Liver (tissue), 9 donors: ENCODE results near the gene GATA3. TPM values are rescaled to one million over a fixed set of nuclear protein-coding genes. Genes with fewer than 3 reads are reported as not detected.

Source experiments
- DNase-seq: peaks from one replicate; pipeline ENCODE4 v3.0.0-alpha.2; 2017; ENCODE audit warnings: low spot score
- H3K27ac ChIP-seq, 2 donors: one replicate each; pipeline ENCODE4 v1.7.0; 2013; ENCODE audit warnings: inconsistent platforms in 2 of 2, low read length in 2 of 2, control low read depth in 1 of 2, low read depth in 1 of 2, mild to moderate bottlenecking in 1 of 2
- H3K27me3 ChIP-seq, 4 donors: one replicate each; pipeline versions ENCODE4 v1.6.1 to v1.7.0; 2013; ENCODE audit warnings: low read length in 3 of 4, inconsistent platforms in 1 of 4, mild to moderate bottlenecking in 1 of 4, moderate library complexity in 1 of 4; ENCODE audit not compliant: control insufficient read depth in 4 of 4, insufficient read depth in 4 of 4
- H3K36me3 ChIP-seq, 4 donors: one replicate each; pipeline versions ENCODE4 v1.6.1 to v1.7.0; 2013; ENCODE audit warnings: low read length in 3 of 4, mild to moderate bottlenecking in 3 of 4, low read depth in 1 of 4, moderate library complexity in 1 of 4; ENCODE audit not compliant: control insufficient read depth in 4 of 4, insufficient read depth in 3 of 4
- H3K4me1 ChIP-seq, 4 donors: one replicate each; pipeline versions ENCODE4 v1.6.1 to v1.7.0; 2013; ENCODE audit warnings: low read length in 3 of 4, mild to moderate bottlenecking in 3 of 4, moderate library complexity in 1 of 4; ENCODE audit not compliant: control insufficient read depth in 4 of 4, insufficient read depth in 4 of 4
- H3K4me3 ChIP-seq, 3 donors: one replicate each; pipeline versions ENCODE4 v1.6.1 to v1.7.0; 2013; ENCODE audit warnings: low read length in 3 of 3, control low read depth in 1 of 3, low read depth in 1 of 3, mild to moderate bottlenecking in 1 of 3
- H3K9ac ChIP-seq, 2 donors: one replicate each; pipeline ENCODE4 v1.7.0; 2013; ENCODE audit warnings: low read length in 2 of 2, mild to moderate bottlenecking in 2 of 2, moderate library complexity in 2 of 2, control low read depth in 1 of 2, low read depth in 1 of 2
- H3K9me3 ChIP-seq, 4 donors: one replicate each; pipeline versions ENCODE4 v1.6.1 to v1.7.0; 2013; ENCODE audit warnings: low read length in 3 of 4; ENCODE audit not compliant: control insufficient read depth in 4 of 4
- ATF3 ChIP-seq: IDR thresholded peaks from 2 replicates; pipeline ENCODE4 v1.6.1; 2016; ENCODE audit warnings: antibody characterized with exemption
- CTCF ChIP-seq: fragments of 150-350 bp; IDR thresholded peaks from 2 replicates; pipeline ENCODE4 v1.5.1; 2017; ENCODE audit warnings: improper control_type of control experiment, low read depth, low read length; ENCODE audit not compliant: missing input control
- EGR1 ChIP-seq, 2 donors: IDR thresholded peaks; 2 replicates each; pipeline ENCODE4 v1.6.1; 2016 to 2018; ENCODE audit warnings: antibody characterized with exemption in 2 of 2, low read depth in 2 of 2
- FOXA1 ChIP-seq: IDR thresholded peaks from 2 replicates; pipeline ENCODE4 v1.6.1; 2016; ENCODE audit warnings: antibody characterized with exemption
- FOXA2 ChIP-seq: IDR thresholded peaks from 2 replicates; pipeline ENCODE4 v1.6.1; 2016; ENCODE audit warnings: antibody characterized with exemption
- GABPA ChIP-seq, 2 donors: IDR thresholded peaks in 1 of 2; conservative IDR thresholded peaks in 1 of 2; 2 replicates each; pipeline ENCODE4 v1.6.1; 2016; ENCODE audit warnings: antibody characterized with exemption in 2 of 2, mild to moderate bottlenecking in 1 of 2, moderate library complexity in 1 of 2
- HNF4A ChIP-seq, 2 donors: conservative IDR thresholded peaks; 2 replicates each; pipeline ENCODE4 v1.6.1; 2016; ENCODE audit warnings: antibody characterized with exemption in 2 of 2, mild to moderate bottlenecking in 2 of 2
- HNF4G ChIP-seq: IDR thresholded peaks from 2 replicates; pipeline ENCODE4 v1.6.1; 2016; ENCODE audit warnings: antibody characterized with exemption
- MAX ChIP-seq: IDR thresholded peaks from 2 replicates; pipeline ENCODE4 v1.6.1; 2016; ENCODE audit warnings: antibody characterized with exemption
- NR2F2 ChIP-seq: IDR thresholded peaks from 2 replicates; pipeline ENCODE4 v1.6.1; 2016; ENCODE audit warnings: antibody characterized with exemption
- RAD21 ChIP-seq, 2 donors: IDR thresholded peaks; 2 replicates each; pipeline ENCODE4 v1.6.1; 2016; ENCODE audit warnings: antibody characterized with exemption in 2 of 2, mild to moderate bottlenecking in 2 of 2
- REST ChIP-seq: IDR thresholded peaks from 2 replicates; pipeline ENCODE4 v1.6.1; 2016; ENCODE audit warnings: antibody characterized with exemption, mild to moderate bottlenecking
- RXRA ChIP-seq, 2 donors: IDR thresholded peaks; 2 replicates each; pipeline ENCODE4 v1.6.1; 2017 to 2018; ENCODE audit warnings: antibody characterized with exemption in 2 of 2, mild to moderate bottlenecking in 1 of 2
- SP1 ChIP-seq: IDR thresholded peaks from 2 replicates; pipeline ENCODE4 v1.6.1; 2018; ENCODE audit warnings: antibody characterized with exemption, mild to moderate bottlenecking
- TAF1 ChIP-seq: conservative IDR thresholded peaks from 2 replicates; pipeline ENCODE4 v1.6.1; 2016; ENCODE audit warnings: antibody characterized with exemption, mild to moderate bottlenecking
- YY1 ChIP-seq: IDR thresholded peaks from 2 replicates; pipeline ENCODE4 v1.6.1; 2016; ENCODE audit warnings: antibody characterized with exemption, mild to moderate bottlenecking
- ZBTB33 ChIP-seq: IDR thresholded peaks from 2 replicates; pipeline ENCODE4 v1.6.1; 2016; ENCODE audit warnings: antibody characterized with exemption
- WGBS: extraction: QIAGEN DNeasy Blood & Tissue Kit; methylation state at CpG from one replicate; pipeline ENCODE4 v1.1.7; 2013; 5-methylcytosine and 5-hydroxymethylcytosine counted together
- polyA plus RNA-seq, 2 donors: library from polyadenylated mRNA; stranded (reverse) in 1 of 2; unstranded in 1 of 2; fragments of 200-250 nt in 1 of 2; fragments of >200 nt in 1 of 2; fragmentation: Nextera tagmentation in 1 of 2; extraction: Ambion mirVana in 1 of 2; gene quantifications; one replicate each; pipeline versions ENCODE4 v1.2.1 to v1.2.3, GENCODE V29; 2013 to 2015
- total RNA-seq, 2 donors: library from RNA; depleted of rRNA; stranded (reverse); fragments of >200 nt; gene quantifications; one replicate each; pipeline ENCODE4 v1.2.3, GENCODE V29; 2014
- donor health status: healthy.
- donor health status: healthy.
- donor health status: healthy.
- donor health status: healthy.
- donor health status: healthy.

Gene GATA3
- total and polyA plus RNA-seq, 4 donors: 0.08 to 0.51 (median 0.21) TPM

GRCh38 chr10:8060704-8061121 lies 6.2 kb downstream of the GATA3 start (continued):
- TF ChIP-seq REST (no peak), EGR1 (IDR thresholded peaks at IDR 0.05; ENCODE audit: low read depth in 2 of 2) (no peak)

GRCh38 chr10:8061274-8062211 lies 7.1 kb downstream of the GATA3 start:
- TF ChIP-seq SP1 (no peak), HNF4G (no peak), HNF4A (conservative IDR thresholded peaks at IDR 0.05) (no peak), ATF3 (no peak), NR2F2 (no peak), RAD21 (IDR thresholded peaks at IDR 0.05) (no peak), REST (no peak), CTCF (no peak), RXRA (IDR thresholded peaks at IDR 0.05) (no peak), FOXA1 (no peak), YY1 (no peak), GABPA (IDR thresholded peaks at IDR 0.05 in 1 of 2, conservative IDR thresholded peaks at IDR 0.05 in 1 of 2) (no peak), TAF1 (no peak), FOXA2 (no peak), EGR1 (IDR thresholded peaks at IDR 0.05; ENCODE audit: low read depth in 2 of 2) (no peak), MAX (no peak), ZBTB33 (no peak)
- Histone ChIP-seq H3K27ac (no peak overlapping the region), H3K9ac (no peak overlapping the region), H3K4me1 (peaks cover 0 to 2% (median 0%) of the 10 kb centered on the region in 4 donors), H3K9me3 (no peaks in the 10 kb centered on the region), H3K27me3 (peaks cover 0 to 3% (median 1%) of the 10 kb centered on the region in 4 donors), H3K36me3 (no peaks in the 10 kb centered on the region), H3K4me3 (no peak overlapping the region)
- no peak for DNase-seq
- WGBS: 72% methylated on average over 17 of the region's 17 CpGs
